Measurements from ENCODE around the gene SMYD3.
A peak's percentile ranks its signal among the peaks of the same experiment; 100 is the strongest.

Gene SMYD3

GRCh38 chr1:246020211-246020954 lies 486.7 kb downstream of the SMYD3 start:
- DNase-seq = no peak
- in situ Hi-C loops (cut with HindIII; ENCODE audit: low pct_ligation_motif_present, low pct_unique_long_range_greater_than_20kb, low sequenced_read_pairs) = no loop called here

- no peak for DNase-seq
- in situ Hi-C loops (cut with HindIII; ENCODE audit: low pct_ligation_motif_present, low pct_unique_long_range_greater_than_20kb, low sequenced_read_pairs) = no loop called here
Observed at GRCh38 chr1:246018146-246018545, 488.9 kb downstream of the SMYD3 start.

GRCh38 chr1:246012341-246012740 lies 494.7 kb downstream of the SMYD3 start:
- in situ Hi-C loops (cut with HindIII; ENCODE audit: low pct_ligation_motif_present, low pct_unique_long_range_greater_than_20kb, low sequenced_read_pairs) = no loop called here
- DNase-seq = peak; percentile 61

- in situ Hi-C loops (cut with HindIII; ENCODE audit: low pct_ligation_motif_present, low pct_unique_long_range_greater_than_20kb, low sequenced_read_pairs) = no loop called here
- no peak for DNase-seq
Observed at GRCh38 chr1:246010386-246010785, 496.7 kb downstream of the SMYD3 start.

GRCh38 chr1:246008363-246008831 lies 498.7 kb downstream of the SMYD3 start:
- in situ Hi-C loops (cut with HindIII; ENCODE audit: low pct_ligation_motif_present, low pct_unique_long_range_greater_than_20kb, low sequenced_read_pairs) = no loop called here

GRCh38 chr1:246005067-246005466 lies 502.0 kb downstream of the SMYD3 start:
- DNase-seq = peak; percentile 19
- in situ Hi-C loops (cut with HindIII; ENCODE audit: low pct_ligation_motif_present, low pct_unique_long_range_greater_than_20kb, low sequenced_read_pairs) = no loop called here

More at GRCh38 chr1:246008363-246008831, 498.7 kb downstream of the SMYD3 start:
- no peak for DNase-seq

GRCh38 chr1:246004301-246004700 lies 502.8 kb downstream of the SMYD3 start:
- no peak for DNase-seq
- in situ Hi-C loops (cut with HindIII; ENCODE audit: low pct_ligation_motif_present, low pct_unique_long_range_greater_than_20kb, low sequenced_read_pairs) = no loop called here

- DNase-seq = no peak
- in situ Hi-C loops (cut with HindIII; ENCODE audit: low pct_ligation_motif_present, low pct_unique_long_range_greater_than_20kb, low sequenced_read_pairs) = no loop called here
Observed at GRCh38 chr1:246003442-246003730, 503.7 kb downstream of the SMYD3 start.

- in situ Hi-C loops (cut with HindIII; ENCODE audit: low pct_ligation_motif_present, low pct_unique_long_range_greater_than_20kb, low sequenced_read_pairs) = no loop called here
Observed at GRCh38 chr1:246002725-246003441, 504.2 kb downstream of the SMYD3 start.

GRCh38 chr1:246001837-246002230 lies 505.2 kb downstream of the SMYD3 start:
- DNase-seq = no peak
- in situ Hi-C loops (cut with HindIII; ENCODE audit: low pct_ligation_motif_present, low pct_unique_long_range_greater_than_20kb, low sequenced_read_pairs) = no loop called here

More at GRCh38 chr1:246002725-246003441, 504.2 kb downstream of the SMYD3 start:
- DNase-seq = peak; percentile 83

- DNase-seq = no peak
- in situ Hi-C loops (cut with HindIII; ENCODE audit: low pct_ligation_motif_present, low pct_unique_long_range_greater_than_20kb, low sequenced_read_pairs) = no loop called here
Observed at GRCh38 chr1:246001142-246001836, 505.8 kb downstream of the SMYD3 start.

GRCh38 chr1:246000638-246001015 lies 506.5 kb downstream of the SMYD3 start:
- DNase-seq = no peak
- in situ Hi-C loops (cut with HindIII; ENCODE audit: low pct_ligation_motif_present, low pct_unique_long_range_greater_than_20kb, low sequenced_read_pairs) = no loop called here

- in situ Hi-C loops (cut with HindIII; ENCODE audit: low pct_ligation_motif_present, low pct_unique_long_range_greater_than_20kb, low sequenced_read_pairs) = no loop called here
- DNase-seq = no peak
Observed at GRCh38 chr1:245999697-246000637, 507.1 kb downstream of the SMYD3 start.

GRCh38 chr1:245997471-245998258 lies 509.4 kb downstream of the SMYD3 start:
- in situ Hi-C loops (cut with HindIII; ENCODE audit: low pct_ligation_motif_present, low pct_unique_long_range_greater_than_20kb, low sequenced_read_pairs) = no loop called here

GRCh38 chr1:245996811-245997210 lies 510.3 kb downstream of the SMYD3 start:
- in situ Hi-C loops (cut with HindIII; ENCODE audit: low pct_ligation_motif_present, low pct_unique_long_range_greater_than_20kb, low sequenced_read_pairs) = no loop called here
- DNase-seq = no peak

More at GRCh38 chr1:245997471-245998258, 509.4 kb downstream of the SMYD3 start:
- peak; percentile 26 for DNase-seq

- in situ Hi-C loops (cut with HindIII; ENCODE audit: low pct_ligation_motif_present, low pct_unique_long_range_greater_than_20kb, low sequenced_read_pairs) = no loop called here
- DNase-seq = no peak
Observed at GRCh38 chr1:245995474-245995873, 511.6 kb downstream of the SMYD3 start.

- no peak for DNase-seq
- in situ Hi-C loops (cut with HindIII; ENCODE audit: low pct_ligation_motif_present, low pct_unique_long_range_greater_than_20kb, low sequenced_read_pairs) = no loop called here
Observed at GRCh38 chr1:245991266-245991665, 515.8 kb downstream of the SMYD3 start.

All from ACHN (cell line).